SIG-M5 treated with dmso at 0.1 percent for 504 hours (cell line): ENCODE measurements around the gene TNFRSF4.
"Not testable (repeated sequence)": the region's sequence is repeated elsewhere in the genome, so short reads cannot be mapped to it uniquely, and the experiment has no call there.

Experiments
- DNase-seq: peaks from one replicate; lab custom pipeline; 2025; ENCODE audit not compliant: unreplicated experiment; lab: John Stamatoyannopoulos, UW

TNFRSF4 gene

GRCh38 chr1:1183833-1184775 is 29.8 kb downstream of the TNFRSF4 start:
- no peak for DNase-seq

- no peak for DNase-seq
Measured at GRCh38 chr1:1183221-1183747, 30.7 kb downstream of the TNFRSF4 start.

- DNase-seq, result no peak
Measured at GRCh38 chr1:1182491-1183220, 31.3 kb downstream of the TNFRSF4 start.

- no peak for DNase-seq
Measured at GRCh38 chr1:1181938-1182410, 32.0 kb downstream of the TNFRSF4 start.

- no peak for DNase-seq
Measured at GRCh38 chr1:1181129-1181937, 32.6 kb downstream of the TNFRSF4 start.

- no peak for DNase-seq
Measured at GRCh38 chr1:1179983-1180861, 33.7 kb downstream of the TNFRSF4 start.

- DNase-seq, result no peak
Measured at GRCh38 chr1:1179346-1179982, 34.5 kb downstream of the TNFRSF4 start.

- DNase-seq, result no peak
Measured at GRCh38 chr1:1178794-1179331, 35.1 kb downstream of the TNFRSF4 start.

- no peak for DNase-seq
Measured at GRCh38 chr1:1177452-1178206, 36.3 kb downstream of the TNFRSF4 start.

- DNase-seq, result no peak
Measured at GRCh38 chr1:1176931-1177330, 37.0 kb downstream of the TNFRSF4 start.

- DNase-seq, result not testable (repeated sequence)
Measured at GRCh38 chr1:1176063-1176761, 37.7 kb downstream of the TNFRSF4 start.

- DNase-seq, result no peak
Measured at GRCh38 chr1:1175221-1176062, 38.5 kb downstream of the TNFRSF4 start.

GRCh38 chr1:1173793-1174415 is 40.0 kb downstream of the TNFRSF4 start, which contains the start of gene TTLL10:
Gene TTLL10, plus strand, starts transcription at chr1:1173880. Its CDS starts 5,336 bp downstream, at chr1:1179216.
- DNase-seq, result no peak

- DNase-seq, result no peak
Measured at GRCh38 chr1:1173061-1173792, 40.7 kb downstream of the TNFRSF4 start.

GRCh38 chr1:1171546-1172340 is 42.2 kb downstream of the TNFRSF4 start:
- DNase-seq, result no peak
